GM23338 (cell line): Measurements from ENCODE around the gene MMP15. TPM values are rescaled to one million over a fixed set of nuclear protein-coding genes. Genes with fewer than 3 reads are reported as not detected.

Experiments
- ATAC-seq: fragments of 200-7000 bp; cut with Tn5 transposase; 3 replicates; pipeline ENCODE4 v1.9.1; 2020
- DNase-seq: peaks from one replicate; pipeline ENCODE4 v3.0.0-alpha.2; 2015; ENCODE audit warnings: low spot score
- H2AFZ ChIP-seq: fragments of 200-600 bp; sonication (generic); 2 replicates; pipeline ENCODE4 v1.8.0; 2016; ENCODE audit warnings: antibody characterized with exemption, mild to moderate bottlenecking, moderate library complexity
- H3F3A ChIP-seq: fragments of 200-600 bp; sonication (generic); replicated peaks from 2 replicates; pipeline ENCODE4 v1.8.0; 2017; ENCODE audit warnings: antibody characterized with exemption, mixed run types, low read depth
- H3K27ac ChIP-seq: fragments of 200-600 bp; sonication (generic); 2 replicates; pipeline ENCODE4 v1.6.1; 2016; ENCODE audit warnings: low read depth
- H3K27me3 ChIP-seq: fragments of 200-600 bp; sonication (generic); 2 replicates; pipeline ENCODE4 v1.8.0; 2016; ENCODE audit warnings: mild to moderate bottlenecking, mixed run types, moderate library complexity; ENCODE audit not compliant: insufficient read depth
- H3K36me3 ChIP-seq: fragments of 200-600 bp; sonication (generic); 2 replicates; pipeline ENCODE4 v1.8.0; 2016; ENCODE audit warnings: mild to moderate bottlenecking; ENCODE audit not compliant: insufficient read depth
- H3K4me1 ChIP-seq: fragments of 200-600 bp; sonication (generic); 2 replicates; pipeline ENCODE4 v1.8.0; 2016; ENCODE audit warnings: mild to moderate bottlenecking, moderate library complexity; ENCODE audit not compliant: insufficient read depth
- H3K4me2 ChIP-seq: fragments of 200-600 bp; sonication (generic); 2 replicates; pipeline ENCODE4 v1.7.1; 2017; ENCODE audit warnings: mixed run types
- H3K4me3 ChIP-seq: fragments of 200-600 bp; sonication (generic); 2 replicates; pipeline ENCODE4 v1.6.1; 2016; ENCODE audit warnings: mixed run types
- H3K79me2 ChIP-seq: fragments of 200-600 bp; sonication (generic); replicated peaks from 2 replicates; pipeline ENCODE4 v1.8.0; 2017; ENCODE audit warnings: mild to moderate bottlenecking; ENCODE audit not compliant: insufficient read depth
- H3K9me2 ChIP-seq: fragments of 200-600 bp; sonication (generic); 2 replicates; pipeline ENCODE4 v1.8.0; 2017; ENCODE audit not compliant: insufficient read depth
- H4K20me1 ChIP-seq: fragments of 200-600 bp; sonication (generic); replicated peaks from 2 replicates; pipeline ENCODE4 v1.8.0; 2017; ENCODE audit warnings: mild to moderate bottlenecking; ENCODE audit not compliant: insufficient read depth
- H3K27ac Mint-ChIP-seq: 2 replicates; pipeline ENCODE4 v1.8.0; 2020; ENCODE audit warnings: inconsistent platforms, mild to moderate bottlenecking, moderate library complexity, mixed read lengths
- H3K27me3 Mint-ChIP-seq: 3 replicates; pipeline ENCODE4 v1.8.0; 2022; ENCODE audit warnings: low read depth, mild to moderate bottlenecking, moderate library complexity, mixed read lengths, inconsistent platforms; ENCODE audit not compliant: insufficient read depth, poor library complexity
- H3K36me3 Mint-ChIP-seq: 3 replicates; pipeline ENCODE4 v1.8.0; 2021; ENCODE audit warnings: low read depth, mild to moderate bottlenecking, inconsistent platforms, moderate library complexity, mixed read lengths
- H3K4me1 Mint-ChIP-seq: 3 replicates; pipeline ENCODE4 v1.8.0; 2020; ENCODE audit warnings: mild to moderate bottlenecking, inconsistent platforms, mixed read lengths
- H3K4me3 Mint-ChIP-seq: 3 replicates; pipeline ENCODE4 v1.8.0; 2021; ENCODE audit warnings: moderate library complexity, mild to moderate bottlenecking, inconsistent platforms, mixed read lengths
- H3K9me3 Mint-ChIP-seq: 3 replicates; pipeline ENCODE4 v1.8.0; 2020; ENCODE audit warnings: moderate library complexity, mild to moderate bottlenecking, inconsistent platforms, mixed read lengths
- ETS1 ChIP-seq: IDR thresholded peaks from 2 replicates; pipeline ENCODE4 v1.6.1; 2016; ENCODE audit warnings: antibody characterized with exemption
- NANOG ChIP-seq: IDR thresholded peaks from 2 replicates; pipeline ENCODE4 v1.6.1; 2016; ENCODE audit warnings: antibody characterized with exemption, borderline replicate concordance
- POLR2AphosphoS5 ChIP-seq: IDR thresholded peaks from 2 replicates; pipeline ENCODE4 v1.6.1; 2016; ENCODE audit warnings: antibody characterized with exemption, low read depth
- REST ChIP-seq: IDR thresholded peaks from one replicate; pipeline ENCODE4 v1.6.1; 2018; ENCODE audit warnings: antibody characterized with exemption; ENCODE audit not compliant: unreplicated experiment
- STAT1 ChIP-seq: IDR thresholded peaks from one replicate; pipeline ENCODE4 v1.6.1; 2016; ENCODE audit warnings: antibody characterized with exemption; ENCODE audit not compliant: unreplicated experiment
- ZNF331 ChIP-seq: fragments of 250-450 bp; sonication (Bioruptor Pico); IDR thresholded peaks from 2 replicates; pipeline ENCODE4 v1.5.0; 2020; ENCODE audit warnings: low read depth, mild to moderate bottlenecking, moderate library complexity
- polyA plus RNA-seq: library from polyadenylated mRNA; unstranded; fragments of >200 nt; fragmentation: Nextera tagmentation; extraction: Ambion mirVana; gene quantifications from 2 replicates; pipeline ENCODE4 v1.2.1, GENCODE V29; 2016
- total RNA-seq: library from RNA; depleted of rRNA; stranded (reverse); fragments of >200 nt; shearing (Covaris generic); gene quantifications from 2 replicates; pipeline ENCODE4 v1.2.3, GENCODE V29; 2014
- TF ChIP-seq, protein P1 (sequence below): fragments of 250-450 bp; sonication (Bioruptor Pico); IDR thresholded peaks from 2 replicates; pipeline ENCODE4 v1.5.0; 2020; ENCODE audit warnings: mild to moderate bottlenecking, moderate library complexity

The MMP15 gene
- total and polyA plus RNA-seq, 2 experiments from 2014 or later, result 10.9 to 79.1 TPM

GRCh38 chr16:58037365-58038057 lies 12.0 kb downstream of the MMP15 start (continued):
- TF ChIP-seq, protein P1, sequence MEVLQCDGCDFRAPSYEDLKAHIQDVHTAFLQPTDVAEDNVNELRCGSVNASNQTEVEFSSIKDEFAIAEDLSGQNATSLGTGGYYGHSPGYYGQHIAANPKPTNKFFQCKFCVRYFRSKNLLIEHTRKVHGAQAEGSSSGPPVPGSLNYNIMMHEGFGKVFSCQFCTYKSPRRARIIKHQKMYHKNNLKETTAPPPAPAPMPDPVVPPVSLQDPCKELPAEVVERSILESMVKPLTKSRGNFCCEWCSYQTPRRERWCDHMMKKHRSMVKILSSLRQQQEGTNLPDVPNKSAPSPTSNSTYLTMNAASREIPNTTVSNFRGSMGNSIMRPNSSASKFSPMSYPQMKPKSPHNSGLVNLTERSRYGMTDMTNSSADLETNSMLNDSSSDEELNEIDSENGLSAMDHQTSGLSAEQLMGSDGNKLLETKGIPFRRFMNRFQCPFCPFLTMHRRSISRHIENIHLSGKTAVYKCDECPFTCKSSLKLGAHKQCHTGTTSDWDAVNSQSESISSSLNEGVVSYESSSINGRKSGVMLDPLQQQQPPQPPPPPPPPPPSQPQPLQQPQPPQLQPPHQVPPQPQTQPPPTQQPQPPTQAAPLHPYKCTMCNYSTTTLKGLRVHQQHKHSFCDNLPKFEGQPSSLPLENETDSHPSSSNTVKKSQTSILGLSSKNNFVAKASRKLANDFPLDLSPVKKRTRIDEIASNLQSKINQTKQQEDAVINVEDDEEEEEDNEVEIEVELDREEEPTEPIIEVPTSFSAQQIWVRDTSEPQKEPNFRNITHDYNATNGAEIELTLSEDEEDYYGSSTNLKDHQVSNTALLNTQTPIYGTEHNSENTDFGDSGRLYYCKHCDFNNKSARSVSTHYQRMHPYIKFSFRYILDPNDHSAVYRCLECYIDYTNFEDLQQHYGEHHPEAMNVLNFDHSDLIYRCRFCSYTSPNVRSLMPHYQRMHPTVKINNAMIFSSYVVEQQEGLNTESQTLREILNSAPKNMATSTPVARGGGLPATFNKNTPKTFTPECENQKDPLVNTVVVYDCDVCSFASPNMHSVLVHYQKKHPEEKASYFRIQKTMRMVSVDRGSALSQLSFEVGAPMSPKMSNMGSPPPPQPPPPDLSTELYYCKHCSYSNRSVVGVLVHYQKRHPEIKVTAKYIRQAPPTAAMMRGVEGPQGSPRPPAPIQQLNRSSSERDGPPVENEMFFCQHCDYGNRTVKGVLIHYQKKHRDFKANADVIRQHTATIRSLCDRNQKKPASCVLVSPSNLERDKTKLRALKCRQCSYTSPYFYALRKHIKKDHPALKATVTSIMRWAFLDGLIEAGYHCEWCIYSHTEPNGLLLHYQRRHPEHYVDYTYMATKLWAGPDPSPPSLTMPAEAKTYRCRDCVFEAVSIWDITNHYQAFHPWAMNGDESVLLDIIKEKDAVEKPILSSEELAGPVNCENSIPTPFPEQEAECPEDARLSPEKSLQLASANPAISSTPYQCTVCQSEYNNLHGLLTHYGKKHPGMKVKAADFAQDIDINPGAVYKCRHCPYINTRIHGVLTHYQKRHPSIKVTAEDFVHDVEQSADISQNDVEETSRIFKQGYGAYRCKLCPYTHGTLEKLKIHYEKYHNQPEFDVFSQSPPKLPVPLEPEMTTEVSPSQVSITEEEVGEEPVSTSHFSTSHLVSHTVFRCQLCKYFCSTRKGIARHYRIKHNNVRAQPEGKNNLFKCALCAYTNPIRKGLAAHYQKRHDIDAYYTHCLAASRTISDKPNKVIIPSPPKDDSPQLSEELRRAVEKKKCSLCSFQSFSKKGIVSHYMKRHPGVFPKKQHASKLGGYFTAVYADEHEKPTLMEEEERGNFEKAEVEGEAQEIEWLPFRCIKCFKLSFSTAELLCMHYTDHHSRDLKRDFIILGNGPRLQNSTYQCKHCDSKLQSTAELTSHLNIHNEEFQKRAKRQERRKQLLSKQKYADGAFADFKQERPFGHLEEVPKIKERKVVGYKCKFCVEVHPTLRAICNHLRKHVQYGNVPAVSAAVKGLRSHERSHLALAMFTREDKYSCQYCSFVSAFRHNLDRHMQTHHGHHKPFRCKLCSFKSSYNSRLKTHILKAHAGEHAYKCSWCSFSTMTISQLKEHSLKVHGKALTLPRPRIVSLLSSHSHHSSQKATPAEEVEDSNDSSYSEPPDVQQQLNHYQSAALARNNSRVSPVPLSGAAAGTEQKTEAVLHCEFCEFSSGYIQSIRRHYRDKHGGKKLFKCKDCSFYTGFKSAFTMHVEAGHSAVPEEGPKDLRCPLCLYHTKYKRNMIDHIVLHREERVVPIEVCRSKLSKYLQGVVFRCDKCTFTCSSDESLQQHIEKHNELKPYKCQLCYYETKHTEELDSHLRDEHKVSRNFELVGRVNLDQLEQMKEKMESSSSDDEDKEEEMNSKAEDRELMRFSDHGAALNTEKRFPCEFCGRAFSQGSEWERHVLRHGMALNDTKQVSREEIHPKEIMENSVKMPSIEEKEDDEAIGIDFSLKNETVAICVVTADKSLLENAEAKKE, result no peak
- TF ChIP-seq ZNF331 (no peak), NANOG (no peak)

DNA sequence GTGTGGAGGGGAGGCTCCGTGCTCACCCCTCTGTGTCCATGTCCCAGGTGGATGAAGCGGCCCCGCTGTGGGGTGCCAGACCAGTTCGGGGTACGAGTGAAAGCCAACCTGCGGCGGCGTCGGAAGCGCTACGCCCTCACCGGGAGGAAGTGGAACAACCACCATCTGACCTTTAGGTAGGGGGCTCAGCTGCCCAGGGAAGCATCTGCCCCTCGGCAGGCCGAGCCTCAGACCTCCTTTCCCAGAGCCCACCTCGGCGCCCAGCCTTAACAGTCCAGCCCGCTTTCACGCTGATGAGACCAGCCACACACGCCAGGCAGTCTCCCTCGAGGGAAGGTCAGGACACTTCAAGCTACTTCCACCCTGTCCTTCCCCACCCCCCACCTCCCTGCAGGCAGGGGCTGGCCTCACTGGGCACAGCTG lies 12.7 kb downstream of the MMP15 start:
- no peaks in the 10 kb centered on the region for H3K4me1 ChIP-seq
- H3K36me3 Mint-ChIP-seq, result peaks cover 36% of the 10 kb centered on the region
- H3K9me2 ChIP-seq, result no peaks in the 10 kb centered on the region
- no peak overlapping the region for H3K4me3 ChIP-seq
- H3K27me3 ChIP-seq, result no peaks in the 10 kb centered on the region
- H3K27me3 Mint-ChIP-seq, result peaks cover 8% of the 10 kb centered on the region
- H3K27ac ChIP-seq, result no peak overlapping the region
- H3K36me3 ChIP-seq, result no peaks in the 10 kb centered on the region; the same call in 1 of the 2 replicates
- H3K79me2 ChIP-seq, result 0 out of 2 replicates have a peak, but pooled peaks cover 9% of the 10 kb centered on the region
- H3K27ac Mint-ChIP-seq, result no peak overlapping the region
- H3K4me1 Mint-ChIP-seq, result peaks cover 5% of the 10 kb centered on the region
- no peak overlapping the region for H3K4me3 Mint-ChIP-seq
- H3F3A ChIP-seq, result no peaks in the 10 kb centered on the region
- no peaks in the 10 kb centered on the region; the same call in 1 of the 2 replicates for H4K20me1 ChIP-seq
- no peak overlapping the region for H2AFZ ChIP-seq
- peaks cover 4% of the 10 kb centered on the region; the same call in 1 of the 3 replicates for H3K9me3 Mint-ChIP-seq
- no peak overlapping the region for H3K4me2 ChIP-seq
- DNase-seq (no peak), ATAC-seq (no peak)
- no peak for TF ChIP-seq REST
- no peak for TF ChIP-seq ETS1
- no peak for TF ChIP-seq STAT1
- TF ChIP-seq POLR2AphosphoS5, result no peak
- TF ChIP-seq ZNF331, result no peak
